ENCODE results near the gene WSB2. TPM values are rescaled to one million over a fixed set of nuclear protein-coding genes. Genes with fewer than 3 reads are reported as not detected.

WSB2 gene
- polyA plus RNA-seq, 1 donor from 2014 or later: 155 TPM

GRCh38 chr12:118017926-118018325 is 43.1 kb downstream of the WSB2 start:
- no peak overlapping the region for H3K4me2 ChIP-seq (ENCODE audit: low read length)
- H3K4me3 ChIP-seq (ENCODE audit: low read length): peak overlapping the region; percentile 96
- H3K9ac ChIP-seq (ENCODE audit: low read length): no peak overlapping the region

GRCh38 chr12:118016424-118017264 is 44.3 kb downstream of the WSB2 start, which contains the start of gene RFC5:
RFC5 (plus strand) TSS chr12:118016703; CDS start chr12:118016828, 125 bp downstream.
- Histone ChIP-seq H2AFZ (ENCODE audit: low read depth, low read length) (peak within 1 kb of the TSS; percentile 48), H3K79me2 (replicated peaks; ENCODE audit: insufficient read depth, low read length) (peaks cover 15% of the 10 kb centered on the region), H3K36me3 (ENCODE audit: insufficient read depth, low read length) (no peaks in the 10 kb centered on the region), H4K20me1 (ENCODE audit: insufficient read depth) (no peaks in the 10 kb centered on the region), H3K27ac (ENCODE audit: low read length) (peak within 1 kb of the TSS; percentile 68), H3K9ac (ENCODE audit: low read length) (peak within 1 kb of the TSS; percentile 72), H3K4me3 (ENCODE audit: low read length) (peak within 1 kb of the TSS; percentile 96), H3K9me2 (ENCODE audit: insufficient read depth, low read length) (no peaks in the 10 kb centered on the region), H3K27me3 (ENCODE audit: insufficient read depth, low read depth, low read length) (no peaks in the 10 kb centered on the region), H3K9me3 (ENCODE audit: low read length) (no peaks in the 10 kb centered on the region), H3K4me2 (ENCODE audit: low read length) (peak within 1 kb of the TSS; percentile 90), H3F3A (ENCODE audit: insufficient read depth, low read length, poor library complexity, severe bottlenecking) (no peaks in the 10 kb centered on the region)
- TF ChIP-seq TAF1 (IDR thresholded peaks at IDR 0.05; ENCODE audit: low read depth): no peak
- TF ChIP-seq, protein P1, sequence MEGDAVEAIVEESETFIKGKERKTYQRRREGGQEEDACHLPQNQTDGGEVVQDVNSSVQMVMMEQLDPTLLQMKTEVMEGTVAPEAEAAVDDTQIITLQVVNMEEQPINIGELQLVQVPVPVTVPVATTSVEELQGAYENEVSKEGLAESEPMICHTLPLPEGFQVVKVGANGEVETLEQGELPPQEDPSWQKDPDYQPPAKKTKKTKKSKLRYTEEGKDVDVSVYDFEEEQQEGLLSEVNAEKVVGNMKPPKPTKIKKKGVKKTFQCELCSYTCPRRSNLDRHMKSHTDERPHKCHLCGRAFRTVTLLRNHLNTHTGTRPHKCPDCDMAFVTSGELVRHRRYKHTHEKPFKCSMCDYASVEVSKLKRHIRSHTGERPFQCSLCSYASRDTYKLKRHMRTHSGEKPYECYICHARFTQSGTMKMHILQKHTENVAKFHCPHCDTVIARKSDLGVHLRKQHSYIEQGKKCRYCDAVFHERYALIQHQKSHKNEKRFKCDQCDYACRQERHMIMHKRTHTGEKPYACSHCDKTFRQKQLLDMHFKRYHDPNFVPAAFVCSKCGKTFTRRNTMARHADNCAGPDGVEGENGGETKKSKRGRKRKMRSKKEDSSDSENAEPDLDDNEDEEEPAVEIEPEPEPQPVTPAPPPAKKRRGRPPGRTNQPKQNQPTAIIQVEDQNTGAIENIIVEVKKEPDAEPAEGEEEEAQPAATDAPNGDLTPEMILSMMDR (IDR thresholded peaks at IDR 0.05; ENCODE audit: poor library complexity, severe bottlenecking): no peak
- peak; percentile 53 for TF ChIP-seq RAD21 (conservative IDR thresholded peaks at IDR 0.05)
- TF ChIP-seq SMC3 (conservative IDR thresholded peaks at IDR 0.05; ENCODE audit: poor library complexity): peak; percentile 63
- TF ChIP-seq, protein P2, sequence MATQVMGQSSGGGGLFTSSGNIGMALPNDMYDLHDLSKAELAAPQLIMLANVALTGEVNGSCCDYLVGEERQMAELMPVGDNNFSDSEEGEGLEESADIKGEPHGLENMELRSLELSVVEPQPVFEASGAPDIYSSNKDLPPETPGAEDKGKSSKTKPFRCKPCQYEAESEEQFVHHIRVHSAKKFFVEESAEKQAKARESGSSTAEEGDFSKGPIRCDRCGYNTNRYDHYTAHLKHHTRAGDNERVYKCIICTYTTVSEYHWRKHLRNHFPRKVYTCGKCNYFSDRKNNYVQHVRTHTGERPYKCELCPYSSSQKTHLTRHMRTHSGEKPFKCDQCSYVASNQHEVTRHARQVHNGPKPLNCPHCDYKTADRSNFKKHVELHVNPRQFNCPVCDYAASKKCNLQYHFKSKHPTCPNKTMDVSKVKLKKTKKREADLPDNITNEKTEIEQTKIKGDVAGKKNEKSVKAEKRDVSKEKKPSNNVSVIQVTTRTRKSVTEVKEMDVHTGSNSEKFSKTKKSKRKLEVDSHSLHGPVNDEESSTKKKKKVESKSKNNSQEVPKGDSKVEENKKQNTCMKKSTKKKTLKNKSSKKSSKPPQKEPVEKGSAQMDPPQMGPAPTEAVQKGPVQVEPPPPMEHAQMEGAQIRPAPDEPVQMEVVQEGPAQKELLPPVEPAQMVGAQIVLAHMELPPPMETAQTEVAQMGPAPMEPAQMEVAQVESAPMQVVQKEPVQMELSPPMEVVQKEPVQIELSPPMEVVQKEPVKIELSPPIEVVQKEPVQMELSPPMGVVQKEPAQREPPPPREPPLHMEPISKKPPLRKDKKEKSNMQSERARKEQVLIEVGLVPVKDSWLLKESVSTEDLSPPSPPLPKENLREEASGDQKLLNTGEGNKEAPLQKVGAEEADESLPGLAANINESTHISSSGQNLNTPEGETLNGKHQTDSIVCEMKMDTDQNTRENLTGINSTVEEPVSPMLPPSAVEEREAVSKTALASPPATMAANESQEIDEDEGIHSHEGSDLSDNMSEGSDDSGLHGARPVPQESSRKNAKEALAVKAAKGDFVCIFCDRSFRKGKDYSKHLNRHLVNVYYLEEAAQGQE (IDR thresholded peaks at IDR 0.05; ENCODE audit: borderline replicate concordance): no peak
- peak; percentile 95 for TF ChIP-seq MXI1 (conservative IDR thresholded peaks at IDR 0.05; ENCODE audit: poor library complexity, severe bottlenecking)
- TF ChIP-seq EZH2 (IDR thresholded peaks at IDR 0.05; ENCODE audit: borderline replicate concordance, insufficient read depth, low read length, poor library complexity, severe bottlenecking): no peak
- no peak for TF ChIP-seq EP300 (conservative IDR thresholded peaks at IDR 0.05; ENCODE audit: poor library complexity, severe bottlenecking)
- peak; percentile 68 for TF ChIP-seq POLR2AphosphoS5 (IDR thresholded peaks at IDR 0.05)

More at GRCh38 chr12:118017926-118018325, 43.1 kb downstream of the WSB2 start:
- no peaks in the 10 kb centered on the region for H3F3A ChIP-seq (ENCODE audit: insufficient read depth, low read length, poor library complexity, severe bottlenecking)
- TF ChIP-seq RAD21 (conservative IDR thresholded peaks at IDR 0.05): no peak
- TF ChIP-seq, protein P2 (IDR thresholded peaks at IDR 0.05; ENCODE audit: borderline replicate concordance): no peak
- TF ChIP-seq, protein P1 (IDR thresholded peaks at IDR 0.05; ENCODE audit: poor library complexity, severe bottlenecking): no peak
- TF ChIP-seq MXI1 (conservative IDR thresholded peaks at IDR 0.05; ENCODE audit: poor library complexity, severe bottlenecking): no peak
- TF ChIP-seq EP300 (conservative IDR thresholded peaks at IDR 0.05; ENCODE audit: poor library complexity, severe bottlenecking): no peak
- TF ChIP-seq POLR2AphosphoS5 (IDR thresholded peaks at IDR 0.05): no peak
- TF ChIP-seq SMC3 (conservative IDR thresholded peaks at IDR 0.05; ENCODE audit: poor library complexity): no peak
- H3K9me2 ChIP-seq (ENCODE audit: insufficient read depth, low read length): no peaks in the 10 kb centered on the region
- no peaks in the 10 kb centered on the region for H3K36me3 ChIP-seq (ENCODE audit: insufficient read depth, low read length)
- H3K79me2 ChIP-seq (replicated peaks; ENCODE audit: insufficient read depth, low read length): peaks cover 15% of the 10 kb centered on the region
- H4K20me1 ChIP-seq (ENCODE audit: insufficient read depth): no peaks in the 10 kb centered on the region
- H3K27me3 ChIP-seq (ENCODE audit: insufficient read depth, low read depth, low read length): no peaks in the 10 kb centered on the region
- no peaks in the 10 kb centered on the region for H3K9me3 ChIP-seq (ENCODE audit: low read length)
- no peak overlapping the region for H3K27ac ChIP-seq (ENCODE audit: low read length)
- H2AFZ ChIP-seq (ENCODE audit: low read depth, low read length): no peak overlapping the region
